Cerebellar cortex (tissue), 1 donor: ENCODE results near the gene PFDN4.

Experiments
- DNase-seq: peaks from one replicate; pipeline ENCODE4 v3.0.0-alpha.2; 2015; ENCODE audit warnings: low spot score

The PFDN4 gene

DNA sequence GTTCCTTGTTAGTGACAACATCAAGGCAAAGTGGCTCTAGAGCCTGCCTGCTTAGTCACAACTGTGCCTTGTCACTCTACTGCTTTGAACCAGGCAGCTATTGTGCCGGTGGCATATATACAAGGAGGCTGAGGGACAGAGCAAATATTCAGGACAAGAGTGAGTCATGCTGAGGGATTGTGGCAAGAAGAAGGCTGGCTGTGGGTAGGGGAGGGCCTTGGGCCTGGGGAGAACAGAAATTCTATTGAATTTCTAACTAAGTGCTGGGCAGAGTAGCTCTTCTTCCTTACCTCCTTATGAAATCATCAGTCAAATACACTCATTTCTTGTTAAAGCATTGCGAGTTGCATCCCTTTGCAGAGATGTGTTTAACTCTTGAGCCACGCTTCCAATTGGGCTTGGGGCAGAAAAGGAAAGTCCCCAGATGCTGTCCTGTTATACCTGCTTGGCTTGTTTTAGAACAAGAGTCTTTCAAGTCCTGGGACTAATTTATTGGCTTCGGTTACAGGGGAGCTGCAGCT, 59.7 kb downstream of the PFDN4 start:
- DNase-seq: no peak

DNA sequence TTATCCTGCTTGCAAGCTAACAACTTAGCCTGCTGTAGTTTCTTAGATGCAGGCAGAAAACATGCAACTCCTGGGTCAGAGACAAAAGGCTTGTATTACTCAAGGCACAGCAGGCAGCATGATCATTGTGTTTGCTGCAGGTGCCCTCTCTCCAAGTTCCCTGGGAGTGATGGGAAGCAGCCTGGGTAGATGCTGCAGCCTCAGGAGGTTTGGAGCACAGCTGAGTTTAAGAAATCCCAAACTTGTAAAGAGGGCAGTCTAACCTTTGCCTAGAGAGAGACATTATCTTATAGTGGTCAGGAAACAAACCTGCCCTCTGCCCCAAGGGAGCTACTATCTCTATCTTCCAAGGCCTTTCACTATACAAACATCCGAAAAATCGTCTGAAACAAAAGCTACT, 61.1 kb downstream of the PFDN4 start:
- DNase-seq: no peak
